Adipocyte (in vitro differentiated cells): ENCODE data around the gene NFASC.

Experiments
- DNase-seq: peaks from one replicate; pipeline ENCODE4 v3.0.0-alpha.2; 2015; ENCODE audit warnings: low read depth
- H3K27me3 ChIP-seq: replicated peaks from 2 replicates; pipeline ENCODE4 v1.7.0; 2013; ENCODE audit warnings: mild to moderate bottlenecking, low read length, moderate library complexity; ENCODE audit not compliant: control insufficient read depth, insufficient read depth
- H3K36me3 ChIP-seq: 2 replicates; pipeline ENCODE4 v1.7.0; 2013; ENCODE audit warnings: low read length, mild to moderate bottlenecking, moderate library complexity; ENCODE audit not compliant: control insufficient read depth, insufficient read depth, severe bottlenecking
- H3K4me1 ChIP-seq: 2 replicates; pipeline ENCODE4 v1.7.0; 2013; ENCODE audit warnings: mild to moderate bottlenecking, low read length, moderate library complexity; ENCODE audit not compliant: control insufficient read depth, insufficient read depth
- H3K4me3 ChIP-seq: 2 replicates; pipeline ENCODE4 v1.7.0; 2013; ENCODE audit warnings: mild to moderate bottlenecking, low read length, moderate library complexity
- H3K9ac ChIP-seq: 2 replicates; pipeline ENCODE4 v1.7.0; 2013; ENCODE audit warnings: mild to moderate bottlenecking, low read length, moderate library complexity
- H3K9me3 ChIP-seq: 2 replicates; pipeline ENCODE4 v1.7.0; 2013; ENCODE audit warnings: mild to moderate bottlenecking, low read length, moderate library complexity; ENCODE audit not compliant: control insufficient read depth

Gene NFASC

GRCh38 chr1:204836856-204837255 is 33.8 kb upstream of the NFASC start:
- H3K9me3 ChIP-seq, result no peaks in the 10 kb centered on the region

GRCh38 chr1:204837440-204838084 is 33.1 kb upstream of the NFASC start:
- Histone ChIP-seq H3K4me3 (no peak overlapping the region), H3K9ac (no peak overlapping the region), H3K36me3 (peaks cover 9% of the 10 kb centered on the region), H3K9me3 (no peaks in the 10 kb centered on the region), H3K27me3 (no peaks in the 10 kb centered on the region), H3K4me1 (peaks cover 18% of the 10 kb centered on the region)
- DNase-seq, result peak; percentile 71

More at GRCh38 chr1:204836856-204837255, 33.8 kb upstream of the NFASC start:
- H3K36me3 ChIP-seq, result peaks cover 9% of the 10 kb centered on the region
- no peaks in the 10 kb centered on the region for H3K27me3 ChIP-seq
- no peak for DNase-seq
- no peak overlapping the region for H3K4me3 ChIP-seq
- peaks cover 11% of the 10 kb centered on the region for H3K4me1 ChIP-seq
- H3K9ac ChIP-seq, result no peak overlapping the region

- H3K27me3 ChIP-seq, result no peaks in the 10 kb centered on the region
- H3K4me3 ChIP-seq, result no peak overlapping the region
- no peaks in the 10 kb centered on the region for H3K9me3 ChIP-seq
- H3K9ac ChIP-seq, result no peak overlapping the region
- DNase-seq, result no peak
- peaks cover 34% of the 10 kb centered on the region for H3K4me1 ChIP-seq
- H3K36me3 ChIP-seq, result no peaks in the 10 kb centered on the region
Measured at GRCh38 chr1:204841316-204841715, 29.3 kb upstream of the NFASC start.

GRCh38 chr1:204841798-204842197 is 28.9 kb upstream of the NFASC start:
- no peak for DNase-seq
- Histone ChIP-seq H3K4me1 (peaks cover 30% of the 10 kb centered on the region), H3K4me3 (no peak overlapping the region), H3K36me3 (no peaks in the 10 kb centered on the region), H3K9ac (peak overlapping the region; percentile 56), H3K9me3 (no peaks in the 10 kb centered on the region), H3K27me3 (no peaks in the 10 kb centered on the region)

GRCh38 chr1:204842369-204842768 is 28.3 kb upstream of the NFASC start:
- Histone ChIP-seq H3K9ac (peak overlapping the region; percentile 56), H3K27me3 (no peaks in the 10 kb centered on the region), H3K36me3 (no peaks in the 10 kb centered on the region), H3K4me3 (no peak overlapping the region), H3K4me1 (peaks cover 29% of the 10 kb centered on the region), H3K9me3 (no peaks in the 10 kb centered on the region)
- DNase-seq, result no peak

GRCh38 chr1:204842892-204843291 is 27.8 kb upstream of the NFASC start:
- Histone ChIP-seq H3K4me3 (no peak overlapping the region), H3K9ac (peak overlapping the region; percentile 56), H3K9me3 (no peaks in the 10 kb centered on the region), H3K27me3 (no peaks in the 10 kb centered on the region), H3K4me1 (peaks cover 33% of the 10 kb centered on the region), H3K36me3 (no peaks in the 10 kb centered on the region)
- no peak for DNase-seq

GRCh38 chr1:204846546-204846945 is 24.1 kb upstream of the NFASC start:
- DNase-seq, result no peak
- H3K4me3 ChIP-seq, result no peak overlapping the region
- H3K9ac ChIP-seq, result no peak overlapping the region
- H3K27me3 ChIP-seq, result no peaks in the 10 kb centered on the region
- H3K9me3 ChIP-seq, result no peaks in the 10 kb centered on the region
- H3K36me3 ChIP-seq, result no peaks in the 10 kb centered on the region
- peaks cover 33% of the 10 kb centered on the region for H3K4me1 ChIP-seq

- no peak for DNase-seq
- Histone ChIP-seq H3K4me3 (no peak overlapping the region), H3K9ac (no peak overlapping the region), H3K9me3 (no peaks in the 10 kb centered on the region), H3K36me3 (no peaks in the 10 kb centered on the region), H3K4me1 (peaks cover 14% of the 10 kb centered on the region), H3K27me3 (no peaks in the 10 kb centered on the region)
Measured at GRCh38 chr1:204848579-204848978, 22.1 kb upstream of the NFASC start.

- H3K9ac ChIP-seq, result no peak overlapping the region
- no peaks in the 10 kb centered on the region for H3K36me3 ChIP-seq
- no peak overlapping the region for H3K4me3 ChIP-seq
- H3K9me3 ChIP-seq, result no peaks in the 10 kb centered on the region
- H3K27me3 ChIP-seq, result no peaks in the 10 kb centered on the region
- DNase-seq, result no peak
- no peaks in the 10 kb centered on the region for H3K4me1 ChIP-seq
Measured at GRCh38 chr1:204852854-204853253, 17.8 kb upstream of the NFASC start.

GRCh38 chr1:204853436-204853835 is 17.2 kb upstream of the NFASC start:
- no peak overlapping the region for H3K4me3 ChIP-seq
- no peaks in the 10 kb centered on the region for H3K4me1 ChIP-seq
- H3K9ac ChIP-seq, result no peak overlapping the region
- H3K27me3 ChIP-seq, result no peaks in the 10 kb centered on the region
- no peaks in the 10 kb centered on the region for H3K36me3 ChIP-seq
- no peak for DNase-seq
- H3K9me3 ChIP-seq, result no peaks in the 10 kb centered on the region

GRCh38 chr1:204854286-204854685 is 16.4 kb upstream of the NFASC start:
- H3K36me3 ChIP-seq, result no peaks in the 10 kb centered on the region
- no peaks in the 10 kb centered on the region for H3K9me3 ChIP-seq
- no peak overlapping the region for H3K9ac ChIP-seq
- no peaks in the 10 kb centered on the region for H3K27me3 ChIP-seq
- DNase-seq, result no peak
- H3K4me3 ChIP-seq, result no peak overlapping the region
- no peaks in the 10 kb centered on the region for H3K4me1 ChIP-seq

GRCh38 chr1:204858363-204858821 is 12.3 kb upstream of the NFASC start:
- no peak for DNase-seq
- Histone ChIP-seq H3K27me3 (no peaks in the 10 kb centered on the region), H3K9me3 (no peaks in the 10 kb centered on the region), H3K4me3 (no peak overlapping the region), H3K9ac (no peak overlapping the region), H3K36me3 (no peaks in the 10 kb centered on the region), H3K4me1 (peaks cover 6% of the 10 kb centered on the region)
